ENCODE data around the gene SPPL2A. TPM values are rescaled to one million over a fixed set of nuclear protein-coding genes. Genes with fewer than 3 reads are reported as not detected.

SPPL2A gene
- polyA plus RNA-seq, 1 of the 3 experiments (the other 2 are of a cell fraction) = 21.6 TPM

DNA sequence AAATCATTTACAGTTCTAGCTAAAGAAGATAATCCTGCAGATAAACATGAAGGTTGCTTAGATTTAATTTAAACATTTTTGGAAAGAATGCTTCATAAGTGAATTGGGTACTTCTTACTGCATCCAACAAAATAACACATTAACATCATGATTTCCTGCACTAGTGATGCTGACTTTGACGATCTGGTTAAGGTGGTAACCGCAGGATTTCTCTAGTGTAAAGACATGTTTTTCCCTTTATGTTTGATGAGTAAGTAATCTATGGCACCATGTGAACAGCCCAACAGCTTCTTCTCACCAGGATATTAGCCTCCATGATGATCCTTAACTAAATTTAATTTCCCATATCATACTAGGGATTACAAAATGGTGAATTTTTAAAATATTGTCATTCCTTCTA is 14.1 kb downstream of the SPPL2A start:
- ChIA-PET CTCF (no interaction called here), POLR2A (no interaction called here)
- no peak for DNase-seq
- peaks cover 3 to 13% of the 10 kb centered on the region in 2 experiments for H3K36me3 ChIP-seq (replicated peaks in 1 of 2; ENCODE audit: control insufficient read depth in 1 of 2, insufficient read depth in 2 of 2, low read length in 1 of 2)
- no peaks in the 10 kb centered on the region for H4K20me1 ChIP-seq (ENCODE audit: insufficient read depth)
- no peak overlapping the region for H3K9ac ChIP-seq
- H3K79me2 ChIP-seq (ENCODE audit: insufficient read depth) = peaks cover 55% of the 10 kb centered on the region
- H3F3A ChIP-seq (replicated peaks; ENCODE audit: insufficient read depth) = peaks cover 14% of the 10 kb centered on the region
- no peaks in the 10 kb centered on the region for H3K27me3 ChIP-seq (ENCODE audit: insufficient read depth)
- H3K4me2 ChIP-seq = no peak overlapping the region
- no peak overlapping the region for H3K4me3 ChIP-seq (ENCODE audit: low read depth in 2 of 2, low read length in 1 of 2)
- no peaks in the 10 kb centered on the region for H3K9me2 ChIP-seq
- TF ChIP-seq EP300 (IDR thresholded peaks at IDR 0.05; ENCODE audit: borderline replicate concordance in 1 of 2, low read depth in 1 of 2, low read length in 1 of 2) (no peak), JUND (IDR thresholded peaks at IDR 0.05) (no peak), EZH2phosphoT487 (IDR thresholded peaks at IDR 0.05; ENCODE audit: borderline replicate concordance, low read depth) (no peak), GABPA (IDR thresholded peaks at IDR 0.05; ENCODE audit: low read depth) (no peak), RFX5 (IDR thresholded peaks at IDR 0.05; ENCODE audit: low read length) (no peak), MAX (IDR thresholded peaks at IDR 0.05; ENCODE audit: low read depth) (no peak), RXRA (IDR thresholded peaks at IDR 0.05; ENCODE audit: borderline replicate concordance, low read depth) (no peak), MEF2A (IDR thresholded peaks at IDR 0.05; ENCODE audit: borderline replicate concordance, low read depth) (no peak), USF2 (IDR thresholded peaks at IDR 0.05; ENCODE audit: borderline replicate concordance, low read depth, low read length) (no peak), POLR2AphosphoS5 (IDR thresholded peaks at IDR 0.05; ENCODE audit: low read depth, low read length) (no peak), FOSL2 (IDR thresholded peaks at IDR 0.05; ENCODE audit: borderline replicate concordance, low read depth) (no peak), FOXJ3 (CRISPR knock-in tag; IDR thresholded peaks at IDR 0.05) (no peak)
- TF ChIP-seq, protein P1, sequence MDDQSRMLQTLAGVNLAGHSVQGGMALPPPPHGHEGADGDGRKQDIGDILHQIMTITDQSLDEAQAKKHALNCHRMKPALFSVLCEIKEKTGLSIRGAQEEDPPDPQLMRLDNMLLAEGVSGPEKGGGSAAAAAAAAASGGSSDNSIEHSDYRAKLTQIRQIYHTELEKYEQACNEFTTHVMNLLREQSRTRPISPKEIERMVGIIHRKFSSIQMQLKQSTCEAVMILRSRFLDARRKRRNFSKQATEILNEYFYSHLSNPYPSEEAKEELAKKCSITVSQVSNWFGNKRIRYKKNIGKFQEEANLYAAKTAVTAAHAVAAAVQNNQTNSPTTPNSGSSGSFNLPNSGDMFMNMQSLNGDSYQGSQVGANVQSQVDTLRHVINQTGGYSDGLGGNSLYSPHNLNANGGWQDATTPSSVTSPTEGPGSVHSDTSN (IDR thresholded peaks at IDR 0.05) = no peak
- H2AFZ ChIP-seq (ENCODE audit: low read depth) = no peak overlapping the region
- H3K4me1 ChIP-seq (ENCODE audit: control insufficient read depth in 1 of 2, insufficient read depth in 2 of 2, low read depth in 1 of 2, low read length in 1 of 2) = no peaks in the 10 kb centered on the region; a peak in 1 of 4 replicates
- no peak overlapping the region for H3K27ac ChIP-seq (ENCODE audit: low read depth in 2 of 2, low read length in 1 of 2)
- WGBS (ENCODE audit: low lambda C conversion rate) = 100% methylated on average over 2 of the region's 2 CpGs
- H3K9me3 ChIP-seq = no peaks in the 10 kb centered on the region

- Histone ChIP-seq H3K36me3 (replicated peaks in 1 of 2; ENCODE audit: control insufficient read depth in 1 of 2, insufficient read depth in 2 of 2, low read length in 1 of 2) (peaks cover 3 to 13% of the 10 kb centered on the region in 2 experiments), H3K9ac (no peak overlapping the region), H4K20me1 (ENCODE audit: insufficient read depth) (no peaks in the 10 kb centered on the region)
- TF ChIP-seq CTCF (IDR thresholded peaks at IDR 0.05) (no peak), USF2 (IDR thresholded peaks at IDR 0.05; ENCODE audit: borderline replicate concordance, low read depth, low read length) (no peak), ZBTB33 (IDR thresholded peaks at IDR 0.05; ENCODE audit: borderline replicate concordance, low read depth) (no peak), FOXM1 (IDR thresholded peaks at IDR 0.05; ENCODE audit: low read depth) (no peak), MAX (IDR thresholded peaks at IDR 0.05; ENCODE audit: low read depth) (no peak), RCOR1 (IDR thresholded peaks at IDR 0.05; ENCODE audit: low read length) (no peak), SMC3 (IDR thresholded peaks at IDR 0.05; ENCODE audit: low read depth, low read length) (no peak)
- TF ChIP-seq, protein P2, sequence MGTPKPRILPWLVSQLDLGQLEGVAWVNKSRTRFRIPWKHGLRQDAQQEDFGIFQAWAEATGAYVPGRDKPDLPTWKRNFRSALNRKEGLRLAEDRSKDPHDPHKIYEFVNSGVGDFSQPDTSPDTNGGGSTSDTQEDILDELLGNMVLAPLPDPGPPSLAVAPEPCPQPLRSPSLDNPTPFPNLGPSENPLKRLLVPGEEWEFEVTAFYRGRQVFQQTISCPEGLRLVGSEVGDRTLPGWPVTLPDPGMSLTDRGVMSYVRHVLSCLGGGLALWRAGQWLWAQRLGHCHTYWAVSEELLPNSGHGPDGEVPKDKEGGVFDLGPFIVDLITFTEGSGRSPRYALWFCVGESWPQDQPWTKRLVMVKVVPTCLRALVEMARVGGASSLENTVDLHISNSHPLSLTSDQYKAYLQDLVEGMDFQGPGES (IDR thresholded peaks at IDR 0.05; ENCODE audit: low read depth, low read length) = no peak
Measured at GRCh38 chr15:50750227-50750705, 15.2 kb downstream of the SPPL2A start.

More at GRCh38 chr15:50750227-50750705, 15.2 kb downstream of the SPPL2A start:
- CTCF ChIA-PET = interaction anchor here (0.7 kb wide), 1 partner anchor 75 kb away, joined by 5 read pairs; no protein-coding TSS in a partner anchor
- no peaks in the 10 kb centered on the region; a peak in 1 of 4 replicates for H3K4me1 ChIP-seq (ENCODE audit: control insufficient read depth in 1 of 2, insufficient read depth in 2 of 2, low read depth in 1 of 2, low read length in 1 of 2)
- no peak overlapping the region for H3K4me3 ChIP-seq (ENCODE audit: low read depth in 2 of 2, low read length in 1 of 2)
- 88% methylated on average over 6 of the region's 6 CpGs for WGBS (ENCODE audit: low lambda C conversion rate)
- H3K79me2 ChIP-seq (ENCODE audit: insufficient read depth) = peaks cover 45% of the 10 kb centered on the region
- no peaks in the 10 kb centered on the region for H3K9me2 ChIP-seq
- POLR2A ChIA-PET = no interaction called here
- H3K9me3 ChIP-seq = no peaks in the 10 kb centered on the region
- peaks cover 14% of the 10 kb centered on the region for H3F3A ChIP-seq (replicated peaks; ENCODE audit: insufficient read depth)
- H3K27ac ChIP-seq (ENCODE audit: low read depth in 2 of 2, low read length in 1 of 2) = no peak overlapping the region
- H3K4me2 ChIP-seq = no peak overlapping the region
- no peaks in the 10 kb centered on the region for H3K27me3 ChIP-seq (ENCODE audit: insufficient read depth)
- no peak overlapping the region for H2AFZ ChIP-seq (ENCODE audit: low read depth)
- DNase-seq = no peak

Data from SK-N-SH (cell line).